AG04450 (cell line): ENCODE data around the gene RIPOR1. TPM values are rescaled to one million over a fixed set of nuclear protein-coding genes. Genes with fewer than 3 reads are reported as not detected.

ENCODE experiments used
- CTCF ChIA-PET: fragments of 300-600, 350-600 bp; formaldehyde crosslinking; extraction: SDS; loops from one replicate; lab custom pipeline; 2022; ENCODE audit warnings: antibody characterized with exemption, inconsistent platforms; lab: Charles Lee
- POLR2A ChIA-PET: fragments of 350-600 bp; formaldehyde crosslinking; extraction: SDS; loops from one replicate; lab custom pipeline; 2021; ENCODE audit warnings: antibody characterized with exemption, inconsistent platforms; lab: Yijun Ruan, JAX
- DNase-seq: peaks from one replicate; pipeline ENCODE4 v3.0.0-alpha.2; 2011; ENCODE audit warnings: low read depth, low spot score
- H3K27ac ChIP-seq: one replicate; pipeline ENCODE4 v1.5.1; 2012; ENCODE audit warnings: low read depth, low read length, control low read depth
- H3K27me3 ChIP-seq: one replicate; pipeline ENCODE4 v1.6.0; 2012; ENCODE audit warnings: low read length; ENCODE audit not compliant: control insufficient read depth, insufficient read depth
- H3K4me3 ChIP-seq: 2 replicates; pipeline ENCODE4 v1.5.1; 2011; ENCODE audit warnings: mild to moderate bottlenecking, low read depth, low read length, control low read depth
- H3K9me3 ChIP-seq: 2 replicates; pipeline ENCODE4 v1.5.1; 2012; ENCODE audit warnings: low read length; ENCODE audit not compliant: control insufficient read depth, insufficient read depth
- CTCF ChIP-seq: IDR thresholded peaks from 2 replicates; pipeline ENCODE4 v1.5.1; 2011; ENCODE audit warnings: low read depth, low read length, control low read depth, inconsistent platforms
- polyA plus RNA-seq: library from polyadenylated mRNA; depleted of rRNA; stranded (reverse); fragments of >200 nt; gene quantifications from 2 replicates; pipeline ENCODE4 v1.2.3, GENCODE V29; 2011

Gene RIPOR1
- polyA plus RNA-seq, 1 experiment = 9.9 TPM

DNA sequence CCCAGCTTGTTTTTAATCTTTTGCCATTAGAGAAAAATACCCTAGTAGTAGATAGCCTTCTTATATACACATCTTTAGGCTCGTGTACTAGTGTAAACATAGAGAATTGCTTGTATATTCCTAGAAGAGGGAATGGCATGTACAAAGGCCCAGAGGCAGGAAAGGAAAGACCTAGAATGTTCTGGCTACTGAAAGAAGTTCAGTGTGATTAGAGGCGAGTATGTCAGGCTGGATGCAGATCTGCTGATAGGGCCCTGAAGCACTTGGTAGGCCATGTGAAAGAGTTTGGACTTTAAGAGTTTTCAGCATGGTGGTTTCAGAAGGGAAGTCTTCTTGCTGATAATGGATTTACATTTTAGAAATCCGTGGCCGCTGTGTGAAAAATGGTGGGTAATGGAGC lies 51.1 kb downstream of the RIPOR1 start:
- no peak for DNase-seq
- H3K4me3 ChIP-seq = no peak overlapping the region
- CTCF ChIA-PET = no interaction called here
- no peak overlapping the region for H3K27ac ChIP-seq
- no peak for TF ChIP-seq CTCF
- H3K9me3 ChIP-seq = no peaks in the 10 kb centered on the region
- POLR2A ChIA-PET = interaction anchor here (0.6 kb wide), 1 partner anchor 27 kb away, joined by 3 read pairs; no protein-coding TSS in a partner anchor
- no peaks in the 10 kb centered on the region for H3K27me3 ChIP-seq

GRCh38 chr16:67580202-67580601 lies 51.6 kb downstream of the RIPOR1 start:
- H3K9me3 ChIP-seq = no peaks in the 10 kb centered on the region
- H3K27me3 ChIP-seq = no peaks in the 10 kb centered on the region
- no peak overlapping the region for H3K27ac ChIP-seq
- no peak for TF ChIP-seq CTCF
- ChIA-PET POLR2A (interaction anchor here (0.6 kb wide), 1 partner anchor 26 kb away, joined by 3 read pairs; no protein-coding TSS in a partner anchor), CTCF (no interaction called here)
- H3K4me3 ChIP-seq = no peak overlapping the region
- no peak for DNase-seq

- no peak for DNase-seq
- TF ChIP-seq CTCF = no peak
- Histone ChIP-seq H3K27me3 (no peaks in the 10 kb centered on the region), H3K27ac (no peak overlapping the region), H3K4me3 (no peak overlapping the region), H3K9me3 (no peaks in the 10 kb centered on the region)
- CTCF ChIA-PET = interaction anchor here (1.5 kb wide), 1 partner anchor 46 kb away, joined by 3 read pairs; no protein-coding TSS in a partner anchor
- POLR2A ChIA-PET = no interaction called here
Measured at GRCh38 chr16:67593288-67593687, 64.7 kb downstream of the RIPOR1 start.

GRCh38 chr16:67593701-67594100 lies 65.1 kb downstream of the RIPOR1 start:
- H3K27me3 ChIP-seq = no peaks in the 10 kb centered on the region
- CTCF ChIA-PET = interaction anchor here (1.5 kb wide), 1 partner anchor 46 kb away, joined by 3 read pairs; no protein-coding TSS in a partner anchor
- DNase-seq = no peak
- TF ChIP-seq CTCF = no peak
- H3K4me3 ChIP-seq = no peak overlapping the region
- H3K27ac ChIP-seq = no peak overlapping the region
- POLR2A ChIA-PET = no interaction called here
- H3K9me3 ChIP-seq = no peaks in the 10 kb centered on the region

GRCh38 chr16:67594256-67594915 lies 65.8 kb downstream of the RIPOR1 start:
- Histone ChIP-seq H3K27me3 (no peaks in the 10 kb centered on the region), H3K4me3 (no peak overlapping the region), H3K9me3 (no peaks in the 10 kb centered on the region), H3K27ac (no peak overlapping the region)
- ChIA-PET CTCF (interaction anchor here (1.6 to 1.7 kb wide), 2 partner anchors 73 kb away, joined by 5 read pairs; no protein-coding TSS in a partner anchor), POLR2A (interaction anchor here (0.7 to 1.3 kb wide), 3 partner anchors 12 to 66 kb away, joined by 3 read pairs; partner anchors contain the start of genes ACD and CTCF)
- no peak for TF ChIP-seq CTCF
- DNase-seq = no peak
